Activated naive CD4-positive, alpha-beta T cell treated with anti-CD3 and anti-CD28 coated beads for 36 hours (primary cell): ENCODE data around the gene FGD5. TPM values are rescaled to one million over a fixed set of nuclear protein-coding genes. Genes with fewer than 3 reads are reported as not detected.
A peak's percentile ranks its signal among the peaks of the same experiment; 100 is the strongest.

Experiments
- CTCF ChIA-PET: fragments of 350-600 bp; sonication (Branson Sonifier 250); formaldehyde crosslinking; loops from one replicate; lab custom pipeline; 2021; ENCODE audit warnings: antibody characterized with exemption; lab: Charles Lee
- DNase-seq: peaks from one replicate; pipeline ENCODE4 v3.0.0-alpha.2; 2020
- H3K27ac Mint-ChIP-seq: one replicate; pipeline ENCODE4 v1.8.0; 2021; ENCODE audit warnings: mild to moderate bottlenecking, mixed read lengths
- H3K27me3 Mint-ChIP-seq: one replicate; pipeline ENCODE4 v1.8.0; 2021; ENCODE audit warnings: low read depth, mixed read lengths
- H3K36me3 Mint-ChIP-seq: one replicate; pipeline ENCODE4 v1.8.0; 2021; ENCODE audit warnings: low read depth, mixed read lengths
- H3K4me1 Mint-ChIP-seq: one replicate; pipeline ENCODE4 v1.8.0; 2021; ENCODE audit warnings: low read depth, mixed read lengths
- H3K4me3 Mint-ChIP-seq: one replicate; pipeline ENCODE4 v1.8.0; 2021; ENCODE audit warnings: mild to moderate bottlenecking, moderate library complexity, mixed read lengths
- H3K9me3 Mint-ChIP-seq: one replicate; pipeline ENCODE4 v1.8.0; 2021; ENCODE audit warnings: mixed read lengths
- intact Hi-C: fragments of 100-400 bp; cut with micrococcal nuclease; formaldehyde crosslinking; loops from one replicate; pipeline ENCODE4 v1.15.1; 2023
- total RNA-seq, 2 experiments: library from RNA; stranded (reverse); gene quantifications; one replicate each; pipeline ENCODE4 v1.2.3, GENCODE V29; 2021

Gene FGD5
- total RNA-seq, 2 experiments from 2014 or later, result not detected

- CTCF ChIA-PET, result no interaction called here
- Mint-ChIP-seq H3K27ac (no peak overlapping the region), H3K9me3 (no peaks in the 10 kb centered on the region), H3K4me1 (peaks cover 2% of the 10 kb centered on the region), H3K4me3 (no peak overlapping the region), H3K36me3 (no peaks in the 10 kb centered on the region), H3K27me3 (no peaks in the 10 kb centered on the region)
- no peak for DNase-seq
- intact Hi-C loops, result no loop called here
Measured at GRCh38 chr3:14842277-14842676, 23.5 kb downstream of the FGD5 start.

GRCh38 chr3:14843321-14843720 is 24.6 kb downstream of the FGD5 start:
- Mint-ChIP-seq H3K4me3 (no peak overlapping the region), H3K36me3 (no peaks in the 10 kb centered on the region), H3K27ac (no peak overlapping the region), H3K9me3 (no peaks in the 10 kb centered on the region), H3K27me3 (no peaks in the 10 kb centered on the region), H3K4me1 (peaks cover 11% of the 10 kb centered on the region)
- intact Hi-C loops, result no loop called here
- CTCF ChIA-PET, result no interaction called here
- no peak for DNase-seq

- Mint-ChIP-seq H3K36me3 (no peaks in the 10 kb centered on the region), H3K27me3 (no peaks in the 10 kb centered on the region), H3K27ac (no peak overlapping the region), H3K4me1 (peaks cover 9% of the 10 kb centered on the region), H3K9me3 (no peaks in the 10 kb centered on the region), H3K4me3 (no peak overlapping the region)
- intact Hi-C loops, result no loop called here
- DNase-seq, result no peak
- CTCF ChIA-PET, result interaction anchor here (0.7 kb wide), 1 partner anchor 1428 kb away, joined by 3 read pairs; no protein-coding TSS in a partner anchor
Measured at GRCh38 chr3:14844386-14845170, 25.8 kb downstream of the FGD5 start.

- peak; percentile 22 for DNase-seq
- CTCF ChIA-PET, result interaction anchor here (0.7 kb wide), 1 partner anchor 1428 kb away, joined by 3 read pairs; no protein-coding TSS in a partner anchor
- Mint-ChIP-seq H3K36me3 (no peaks in the 10 kb centered on the region), H3K27me3 (no peaks in the 10 kb centered on the region), H3K4me1 (peaks cover 9% of the 10 kb centered on the region), H3K4me3 (no peak overlapping the region), H3K9me3 (no peaks in the 10 kb centered on the region), H3K27ac (no peak overlapping the region)
- intact Hi-C loops, result no loop called here
Measured at GRCh38 chr3:14845180-14845579, 26.4 kb downstream of the FGD5 start.

- Mint-ChIP-seq H3K9me3 (no peaks in the 10 kb centered on the region), H3K4me3 (no peak overlapping the region), H3K4me1 (peaks cover 9% of the 10 kb centered on the region), H3K27ac (no peak overlapping the region), H3K36me3 (no peaks in the 10 kb centered on the region), H3K27me3 (no peaks in the 10 kb centered on the region)
- DNase-seq, result no peak
- CTCF ChIA-PET, result interaction anchor here (2.0 kb wide), 1 partner anchor 81 kb away, joined by 4 read pairs; no protein-coding TSS in a partner anchor
- intact Hi-C loops, result no loop called here
Measured at GRCh38 chr3:14845826-14846225, 27.1 kb downstream of the FGD5 start.

- Mint-ChIP-seq H3K27ac (no peak overlapping the region), H3K27me3 (no peaks in the 10 kb centered on the region), H3K36me3 (no peaks in the 10 kb centered on the region), H3K4me3 (no peak overlapping the region), H3K4me1 (peaks cover 9% of the 10 kb centered on the region), H3K9me3 (no peaks in the 10 kb centered on the region)
- DNase-seq, result no peak
- CTCF ChIA-PET, result interaction anchor here (0.9 to 2.0 kb wide), 2 partner anchors 57 to 80 kb away, joined by 3 to 4 read pairs; no protein-coding TSS in a partner anchor
- intact Hi-C loops, result no loop called here
Measured at GRCh38 chr3:14846226-14846880, 27.6 kb downstream of the FGD5 start.

GRCh38 chr3:14847613-14848541 is 29.1 kb downstream of the FGD5 start:
- CTCF ChIA-PET, result interaction anchor here (1.0 to 2.0 kb wide), 3 partner anchors 9 to 79 kb away, joined by 3 to 4 read pairs (median 4); no protein-coding TSS in a partner anchor
- Mint-ChIP-seq H3K4me1 (peaks cover 9% of the 10 kb centered on the region), H3K27ac (no peak overlapping the region), H3K36me3 (no peaks in the 10 kb centered on the region), H3K27me3 (peaks cover 2% of the 10 kb centered on the region), H3K4me3 (no peak overlapping the region), H3K9me3 (no peaks in the 10 kb centered on the region)
- DNase-seq, result peak; percentile 34
- intact Hi-C loops, result no loop called here

GRCh38 chr3:14848906-14849305 is 30.1 kb downstream of the FGD5 start:
- peaks cover 2% of the 10 kb centered on the region for H3K27me3 Mint-ChIP-seq
- no peaks in the 10 kb centered on the region for H3K9me3 Mint-ChIP-seq
- no peak for DNase-seq
- no peaks in the 10 kb centered on the region for H3K36me3 Mint-ChIP-seq
- CTCF ChIA-PET, result interaction anchor here (1.0 to 1.2 kb wide), 2 partner anchors 8 to 19 kb away, joined by 3 to 4 read pairs; no protein-coding TSS in a partner anchor
- H3K4me1 Mint-ChIP-seq, result peaks cover 9% of the 10 kb centered on the region
- intact Hi-C loops, result loop anchor here (1.0 kb wide), 1 partner anchor 67 kb away; no protein-coding TSS in a partner anchor
- no peak overlapping the region for H3K4me3 Mint-ChIP-seq
- H3K27ac Mint-ChIP-seq, result no peak overlapping the region

GRCh38 chr3:14849638-14850230 is 31.0 kb downstream of the FGD5 start:
- CTCF ChIA-PET, result interaction anchor here (0.6 kb wide), 1 partner anchor 59 kb away, joined by 3 read pairs; no protein-coding TSS in a partner anchor
- no peaks in the 10 kb centered on the region for H3K9me3 Mint-ChIP-seq
- H3K36me3 Mint-ChIP-seq, result no peaks in the 10 kb centered on the region
- H3K4me3 Mint-ChIP-seq, result no peak overlapping the region
- no peak for DNase-seq
- peaks cover 2% of the 10 kb centered on the region for H3K27me3 Mint-ChIP-seq
- intact Hi-C loops, result loop anchor here (1.0 kb wide), 1 partner anchor 67 kb away; no protein-coding TSS in a partner anchor
- no peak overlapping the region for H3K27ac Mint-ChIP-seq
- peaks cover 9% of the 10 kb centered on the region for H3K4me1 Mint-ChIP-seq

GRCh38 chr3:14852058-14852594 is 33.4 kb downstream of the FGD5 start:
- peaks cover 9% of the 10 kb centered on the region for H3K4me1 Mint-ChIP-seq
- H3K9me3 Mint-ChIP-seq, result no peaks in the 10 kb centered on the region
- CTCF ChIA-PET, result no interaction called here
- H3K36me3 Mint-ChIP-seq, result no peaks in the 10 kb centered on the region
- H3K27ac Mint-ChIP-seq, result no peak overlapping the region
- no peak for DNase-seq
- intact Hi-C loops, result no loop called here
- no peak overlapping the region for H3K4me3 Mint-ChIP-seq
- H3K27me3 Mint-ChIP-seq, result peaks cover 2% of the 10 kb centered on the region

GRCh38 chr3:14852717-14853116 is 34.0 kb downstream of the FGD5 start:
- Mint-ChIP-seq H3K36me3 (no peaks in the 10 kb centered on the region), H3K9me3 (no peaks in the 10 kb centered on the region), H3K27me3 (peaks cover 2% of the 10 kb centered on the region), H3K27ac (no peak overlapping the region), H3K4me3 (no peak overlapping the region), H3K4me1 (peaks cover 6% of the 10 kb centered on the region)
- intact Hi-C loops, result no loop called here
- DNase-seq, result no peak
- CTCF ChIA-PET, result no interaction called here
